ENCODE results near the gene PFN2.

DNA sequence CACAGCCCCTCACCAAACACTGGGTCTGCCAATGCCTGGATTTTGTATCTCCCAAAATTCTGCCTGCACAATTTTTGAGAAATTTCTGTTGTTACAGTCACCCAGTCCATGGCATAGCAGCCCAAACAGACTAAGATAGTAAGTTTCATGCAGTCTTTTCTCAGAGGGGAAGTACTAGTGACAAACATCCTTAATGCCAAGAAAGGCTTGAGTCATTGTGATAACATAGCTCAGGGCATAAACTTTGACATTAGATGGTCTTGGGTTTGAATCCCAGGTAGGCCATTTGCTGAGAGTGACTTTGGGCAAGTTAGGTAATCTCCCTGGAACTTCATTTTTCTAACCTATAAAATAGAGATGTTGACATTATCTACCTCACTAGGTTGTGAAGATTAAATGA, 36.1 kb upstream of the PFN2 start:
- TF ChIP-seq CTCF (IDR thresholded peaks at IDR 0.05) (no peak), POLR2A (IDR thresholded peaks at IDR 0.05) (no peak)
